HG02759 (cell line): ENCODE measurements around the gene GNL3.
"Not testable (repeated sequence)": the region's sequence is repeated elsewhere in the genome, so short reads cannot be mapped to it uniquely, and the experiment has no call there.

ENCODE experiments used
- ATAC-seq: cut with Tn5 transposase; IDR thresholded peaks from one replicate; pipeline ENCODE4 v1.9.1; 2021; ENCODE audit warnings: mild to moderate bottlenecking, moderate library complexity; ENCODE audit not compliant: unreplicated experiment

Gene GNL3, protein sequence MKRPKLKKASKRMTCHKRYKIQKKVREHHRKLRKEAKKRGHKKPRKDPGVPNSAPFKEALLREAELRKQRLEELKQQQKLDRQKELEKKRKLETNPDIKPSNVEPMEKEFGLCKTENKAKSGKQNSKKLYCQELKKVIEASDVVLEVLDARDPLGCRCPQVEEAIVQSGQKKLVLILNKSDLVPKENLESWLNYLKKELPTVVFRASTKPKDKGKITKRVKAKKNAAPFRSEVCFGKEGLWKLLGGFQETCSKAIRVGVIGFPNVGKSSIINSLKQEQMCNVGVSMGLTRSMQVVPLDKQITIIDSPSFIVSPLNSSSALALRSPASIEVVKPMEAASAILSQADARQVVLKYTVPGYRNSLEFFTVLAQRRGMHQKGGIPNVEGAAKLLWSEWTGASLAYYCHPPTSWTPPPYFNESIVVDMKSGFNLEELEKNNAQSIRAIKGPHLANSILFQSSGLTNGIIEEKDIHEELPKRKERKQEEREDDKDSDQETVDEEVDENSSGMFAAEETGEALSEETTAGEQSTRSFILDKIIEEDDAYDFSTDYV

DNA sequence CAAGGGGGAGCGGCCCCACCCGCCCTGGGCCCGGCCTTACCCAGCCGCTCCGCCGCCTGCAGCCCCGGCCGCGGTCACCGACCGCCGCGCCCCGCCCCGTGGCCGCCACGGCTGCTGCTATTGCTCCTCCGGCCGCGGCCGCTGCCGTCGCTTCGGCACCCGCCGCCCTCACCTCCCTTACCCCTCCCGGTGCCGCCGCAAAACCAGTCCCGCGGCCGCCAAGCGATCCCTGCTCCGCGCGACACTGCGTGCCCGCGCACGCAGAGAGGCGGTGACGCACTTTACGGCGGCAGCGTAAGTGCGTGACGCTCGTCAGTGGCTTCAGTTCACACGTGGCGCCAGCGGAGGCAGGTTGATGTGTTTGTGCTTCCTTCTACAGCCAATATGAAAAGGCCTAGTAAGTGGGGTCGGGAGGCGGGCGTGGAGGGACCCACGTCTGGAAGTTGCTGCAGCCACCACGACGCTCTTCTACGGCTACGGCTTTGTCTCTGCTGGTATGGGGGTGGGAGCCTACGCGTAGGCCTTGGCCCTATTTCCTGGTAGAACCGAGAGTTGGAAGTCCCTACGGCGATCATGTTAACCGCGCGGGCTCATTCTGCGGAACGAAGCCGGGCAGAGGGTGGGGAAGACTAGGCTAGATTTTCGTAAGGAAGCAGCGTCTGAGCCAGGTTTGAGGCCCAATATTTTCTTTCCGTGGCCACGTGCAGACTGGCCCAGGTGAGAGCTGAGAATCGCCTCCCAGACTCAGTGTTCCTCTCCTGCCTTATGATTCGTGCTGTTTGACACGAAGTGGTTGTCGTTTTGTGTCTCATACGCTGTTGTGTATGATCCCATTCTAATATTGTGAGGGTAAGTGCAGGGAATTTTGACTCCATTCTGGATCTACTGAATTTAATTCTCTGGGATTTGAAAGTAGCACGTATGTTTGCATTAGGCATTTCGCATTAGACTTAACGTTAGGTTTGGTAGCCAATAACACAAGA, at the start of gene GNL3, which contains the start of gene PBRM1:
Gene GNL3, plus strand, starts transcription at position 324 of the 983 bp plus-strand sequence. Its CDS starts 61 bp downstream, at position 385.
Gene PBRM1, minus strand, starts transcription at position 205 of the 983 bp plus-strand sequence.
- ATAC-seq, result peak; percentile 80

GRCh38 chr3:52636673-52637072, 49.2 kb upstream of the GNL3 start:
- no peak for ATAC-seq

- ATAC-seq, result no peak
These were observed 40.3 kb upstream of the GNL3 start for GRCh38 chr3:52645549-52645948.

DNA sequence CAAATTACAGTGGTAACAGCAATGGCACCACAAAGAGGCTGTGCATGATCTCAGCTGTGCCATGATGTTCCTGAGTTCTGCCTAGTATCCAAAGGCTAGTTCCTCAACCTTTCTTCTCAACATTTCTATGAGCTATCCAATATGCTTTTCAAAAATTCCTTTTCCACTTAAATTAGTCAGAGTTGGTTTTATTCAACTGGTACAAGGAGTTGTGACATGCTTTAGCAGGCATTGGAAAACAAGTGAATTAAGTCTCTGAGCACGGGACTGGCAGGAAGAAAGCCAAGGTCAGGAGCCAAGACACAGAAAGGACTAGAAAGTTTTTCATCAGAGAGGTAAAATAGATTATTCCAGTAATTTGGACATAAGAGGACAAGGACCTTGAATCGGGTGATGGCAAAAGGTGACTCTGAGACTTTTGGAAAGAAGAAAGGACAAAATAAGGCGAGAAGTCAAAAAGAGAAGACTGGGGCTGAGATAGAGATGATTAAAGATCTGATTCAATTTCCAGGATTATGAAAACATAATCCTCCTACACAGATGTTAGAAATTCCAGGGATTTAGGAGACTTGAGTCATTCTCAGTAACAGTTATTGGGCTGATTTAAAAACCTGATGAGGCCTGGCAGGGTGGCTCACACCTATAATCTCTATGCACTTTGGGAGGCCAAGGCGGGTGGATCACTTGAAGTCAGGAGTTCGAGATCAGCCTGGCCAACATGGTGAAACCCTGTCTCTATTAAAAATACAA, 36.2 kb upstream of the GNL3 start:
- no peak for ATAC-seq

- no peak for ATAC-seq
These were observed 35.4 kb upstream of the GNL3 start for GRCh38 chr3:52650439-52650838.

DNA sequence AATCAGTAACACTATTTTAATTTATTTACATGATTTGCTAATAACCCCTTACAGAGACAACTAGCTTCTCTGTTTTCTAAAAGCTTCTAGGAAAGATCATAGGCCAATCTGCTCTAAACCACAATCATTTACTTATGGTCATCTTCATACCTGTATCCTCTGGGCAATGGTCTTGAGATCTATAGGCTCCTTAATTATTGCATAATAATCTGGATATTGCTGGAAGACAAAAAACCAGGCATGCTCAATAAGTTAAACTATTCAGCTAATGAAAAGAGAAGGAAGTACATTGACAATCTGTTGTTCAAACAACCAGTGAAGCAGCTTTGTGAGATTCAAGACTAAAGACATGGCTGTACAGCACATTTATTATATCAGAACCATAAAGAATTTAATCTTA, 34.2 kb upstream of the GNL3 start:
- ATAC-seq, result no peak

DNA sequence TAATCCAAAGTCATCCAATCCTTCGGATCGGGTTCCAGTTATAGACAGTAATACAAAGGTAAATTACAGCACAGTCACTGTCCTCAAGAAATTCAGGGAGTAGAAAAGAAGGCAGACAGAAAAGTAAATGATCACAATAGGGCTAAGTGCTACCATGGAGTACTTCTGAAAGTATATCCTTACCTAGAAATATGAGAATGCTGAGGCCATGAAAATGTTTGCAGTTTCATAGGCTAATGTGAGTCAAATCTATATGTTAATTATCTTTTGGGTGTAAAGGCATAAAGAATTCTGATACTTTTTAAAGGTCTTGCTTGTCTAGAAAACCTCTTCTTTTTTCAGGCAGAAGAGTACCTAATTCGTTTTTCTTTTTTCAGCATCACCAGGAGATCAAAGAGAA, 29.9 kb upstream of the GNL3 start:
- no peak for ATAC-seq

DNA sequence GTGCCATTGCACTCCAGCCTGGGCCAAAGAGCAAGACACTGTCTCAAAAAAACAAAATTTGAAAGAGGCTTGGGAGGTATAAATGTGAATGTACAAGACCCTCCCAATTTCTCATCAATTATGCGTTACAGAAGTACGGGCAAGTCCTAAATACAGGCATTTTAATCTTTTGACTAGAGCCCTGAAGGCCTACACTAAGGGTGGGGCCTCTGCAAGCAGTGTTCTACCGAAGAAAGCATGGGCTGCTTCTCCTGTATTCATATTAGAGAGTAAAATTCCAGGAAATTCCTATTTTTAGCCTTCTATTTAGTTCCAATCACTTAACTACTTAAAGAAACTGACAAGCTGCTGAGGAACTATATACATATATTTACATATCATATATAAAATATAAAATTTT, 25.8 kb upstream of the GNL3 start:
- no peak for ATAC-seq

GRCh38 chr3:52663098-52663497, 22.7 kb upstream of the GNL3 start:
- ATAC-seq, result no peak

- ATAC-seq, result peak; percentile 71
These were observed 15.0 kb upstream of the GNL3 start for GRCh38 chr3:52670621-52671521.

DNA sequence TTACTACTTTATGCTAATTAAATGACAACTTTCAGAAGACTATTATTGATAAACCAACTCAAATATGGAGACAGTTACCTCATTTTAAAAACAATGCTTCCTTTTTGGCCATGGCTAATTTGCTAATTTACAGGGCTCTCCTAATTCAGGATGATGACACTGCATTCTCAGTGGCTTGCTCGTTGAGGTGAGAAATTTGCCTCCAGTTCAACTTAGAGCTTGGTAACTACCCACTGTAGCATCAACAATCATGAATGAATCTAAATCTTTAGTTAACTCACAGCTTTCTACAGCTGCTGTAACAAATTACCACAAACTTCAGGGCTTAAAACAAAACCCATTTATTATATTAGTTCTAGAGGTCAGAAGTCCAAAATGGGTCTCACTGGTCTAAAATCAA, 14.2 kb upstream of the GNL3 start:
- no peak for ATAC-seq

DNA sequence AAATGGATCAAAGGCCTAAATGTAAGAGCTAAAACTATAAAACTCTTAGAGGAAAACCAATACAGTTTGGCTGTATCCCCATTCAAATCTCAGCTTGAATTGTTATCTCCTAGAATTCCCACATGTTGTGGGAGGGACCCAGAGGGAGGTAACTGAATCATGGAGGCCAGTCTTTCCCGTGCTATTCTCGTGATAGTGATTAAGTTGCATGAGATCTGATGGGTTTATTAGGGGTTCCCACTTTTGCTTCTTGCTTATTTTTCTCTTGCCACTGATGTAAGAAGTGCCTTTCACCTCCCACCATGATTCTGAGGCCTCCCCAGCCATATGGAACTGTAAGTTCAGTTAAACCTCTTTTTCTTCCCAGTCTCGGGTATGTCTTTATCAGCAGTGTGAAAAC, 9.6 kb upstream of the GNL3 start:
- ATAC-seq, result not testable (repeated sequence)

DNA sequence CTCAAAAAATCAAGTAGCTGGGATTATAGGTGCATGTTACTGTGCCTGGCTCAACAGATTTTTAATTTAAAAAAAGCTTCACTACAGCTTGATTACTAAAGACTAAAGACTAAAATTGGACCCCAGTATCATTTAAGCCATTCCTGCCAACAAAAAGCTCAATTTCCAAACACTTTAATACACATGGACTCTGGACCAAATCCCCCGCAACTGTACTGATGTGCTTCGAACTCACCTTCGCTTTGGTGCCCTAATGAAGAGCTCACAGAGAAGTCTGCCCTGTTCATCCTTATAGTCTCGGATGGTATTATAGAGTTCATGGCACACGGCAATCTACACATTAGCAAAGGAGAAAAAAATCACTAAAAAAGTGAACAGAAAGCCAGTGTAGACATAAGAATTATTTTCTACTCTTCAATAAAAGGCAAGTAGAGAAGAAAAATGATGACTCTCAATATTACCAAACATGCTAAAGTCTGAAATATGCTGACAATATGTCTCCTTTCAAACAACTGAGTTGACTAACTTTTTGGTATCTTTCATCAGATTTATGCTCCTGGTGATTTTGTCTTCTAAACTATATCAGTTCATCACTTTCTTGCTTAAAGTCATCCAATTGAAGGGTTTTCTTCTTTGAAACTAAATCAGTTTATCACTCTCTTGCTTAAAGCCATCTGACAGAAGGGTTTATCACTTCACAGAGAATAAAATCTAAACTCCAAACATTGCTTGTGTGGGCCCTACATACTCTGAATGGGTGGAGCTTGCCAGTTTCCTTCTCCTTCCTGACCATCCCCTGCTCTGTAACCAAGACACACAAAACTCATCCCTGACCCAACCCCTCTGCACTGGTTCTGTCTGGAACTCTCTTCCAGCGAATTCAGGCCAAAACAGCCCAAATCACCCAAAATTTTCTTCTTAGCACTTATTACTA, 7.3 kb upstream of the GNL3 start:
- no peak for ATAC-seq

DNA sequence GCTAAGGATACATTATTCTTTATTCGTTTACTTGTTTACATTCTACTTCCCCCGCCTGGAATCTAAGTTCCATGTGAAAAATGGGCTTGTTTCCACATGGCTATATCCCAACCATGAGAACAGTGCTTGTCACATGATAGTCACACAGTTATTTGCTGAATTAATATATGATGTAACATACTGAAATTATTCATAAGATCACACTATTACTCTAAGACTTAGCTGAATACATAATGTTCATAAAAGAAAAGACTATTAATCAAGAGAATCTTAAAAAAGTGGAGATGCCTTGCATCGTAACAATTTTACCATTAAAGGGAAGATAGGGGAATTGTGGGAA, 6.7 kb upstream of the GNL3 start:
- ATAC-seq, result no peak

DNA sequence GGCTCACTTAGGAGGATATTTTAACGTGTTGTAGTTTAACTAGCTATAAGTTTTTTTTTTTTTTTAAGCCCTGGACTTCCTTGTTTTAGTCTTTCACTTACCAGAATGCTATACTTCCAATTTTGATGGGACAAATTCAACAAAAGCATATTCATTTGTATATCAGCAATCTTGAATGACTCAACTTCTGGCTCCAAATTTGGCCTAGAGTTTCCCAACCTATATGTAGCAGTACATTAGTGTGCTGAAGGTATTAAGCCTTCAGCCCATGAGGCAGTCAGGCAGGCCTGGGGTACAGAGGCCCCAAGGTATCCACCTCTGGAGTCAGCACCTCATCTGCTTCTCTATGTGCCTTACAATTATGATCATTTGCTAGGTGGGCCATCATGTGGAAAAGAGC, 6.0 kb upstream of the GNL3 start:
- ATAC-seq, result no peak

GRCh38 chr3:52681596-52681995, 4.2 kb upstream of the GNL3 start:
- ATAC-seq, result no peak

- ATAC-seq, result no peak
These were observed 3.8 kb upstream of the GNL3 start for GRCh38 chr3:52682016-52682415.

DNA sequence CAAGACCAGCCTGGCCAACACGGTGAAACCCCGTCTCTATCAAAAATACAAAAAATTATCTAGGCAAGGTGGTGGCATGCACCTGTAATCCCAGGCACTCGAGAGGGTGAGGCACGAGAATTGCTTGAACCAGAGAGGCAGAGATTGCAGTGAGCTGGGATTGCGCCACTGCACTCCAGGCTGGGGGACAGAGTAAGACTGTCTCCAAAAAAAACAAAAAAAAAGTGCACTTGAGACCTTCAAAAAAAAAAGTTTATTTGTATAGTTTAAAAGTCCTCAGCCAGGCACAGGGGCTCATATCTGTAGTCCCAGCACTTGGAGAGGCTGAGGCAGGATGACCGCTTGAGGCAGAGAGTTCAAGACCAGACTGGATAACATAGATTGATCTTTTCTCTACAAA, 2.2 kb upstream of the GNL3 start:
- ATAC-seq, result no peak

DNA sequence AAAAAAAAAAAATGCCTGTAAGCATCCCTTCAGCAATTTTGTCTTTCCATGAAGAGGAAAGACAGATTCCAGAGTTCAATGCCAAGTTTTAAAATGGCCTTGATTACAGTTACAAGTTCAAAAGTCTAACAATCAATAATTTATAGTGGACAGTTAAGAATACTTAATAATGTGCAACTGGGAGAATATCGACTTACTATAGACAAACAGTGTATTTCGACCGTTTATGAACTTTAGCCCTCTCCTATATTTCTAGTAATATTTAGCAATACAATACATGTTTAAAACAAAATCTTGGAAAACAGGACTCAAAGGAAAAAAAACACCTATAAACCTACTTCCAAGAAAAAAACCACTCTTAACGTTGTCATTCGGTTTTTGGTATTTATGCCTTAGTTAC, 1.6 kb upstream of the GNL3 start:
- ATAC-seq, result no peak
